ENCODE results near the gene ABCC9. TPM values are rescaled to one million over a fixed set of nuclear protein-coding genes. Genes with fewer than 3 reads are reported as not detected.

Gene ABCC9
- total RNA-seq, 1 experiment from 2014 or later, result not detected

- H3K79me2 ChIP-seq (ENCODE audit: insufficient read depth, low read length), result no peaks in the 10 kb centered on the region
- no peak for TF ChIP-seq CTCF (conservative IDR thresholded peaks at IDR 0.05)
- Mint-ChIP-seq H3K27ac (no peak overlapping the region), H3K27me3 (ENCODE audit: low read depth) (no peaks in the 10 kb centered on the region), H3K9me3 (peaks cover 0 to 2% of the 10 kb centered on the region in 2 experiments; a peak in 1 of 5 replicates), H3K4me3 (no peak overlapping the region), H3K4me1 (no peaks in the 10 kb centered on the region), H3K36me3 (ENCODE audit: insufficient read depth in 1 of 3, low read depth in 3 of 3) (no peaks in the 10 kb centered on the region)
- no peak overlapping the region for H3K27ac ChIP-seq (ENCODE audit: insufficient read length, low read depth, low read length)
- no peak overlapping the region for H3K14ac ChIP-seq (ENCODE audit: insufficient read depth, low read length)
- no peaks in the 10 kb centered on the region for H4K20me1 ChIP-seq (ENCODE audit: control insufficient read depth, insufficient read depth, insufficient read length)
- H2BK120ac ChIP-seq (ENCODE audit: low read depth, low read length, poor library complexity, severe bottlenecking), result no peak overlapping the region
- H3K79me1 ChIP-seq (ENCODE audit: insufficient read depth, low read depth, low read length, poor library complexity, severe bottlenecking), result no peaks in the 10 kb centered on the region
- no peak overlapping the region for H3K18ac ChIP-seq (ENCODE audit: insufficient read length, low read depth, low read length)
- no peak overlapping the region for H4K91ac ChIP-seq (ENCODE audit: insufficient read length, low read depth, low read length)
- H3T11ph ChIP-seq (ENCODE audit: low read length), result no peak overlapping the region
- H2BK12ac ChIP-seq (ENCODE audit: insufficient read length, low read depth, low read length), result no peak overlapping the region
- no peak overlapping the region for H4K8ac ChIP-seq (replicated peaks; ENCODE audit: insufficient read length, low read depth, low read length)
- H3K23me2 ChIP-seq (ENCODE audit: insufficient read length, low read depth, low read length, poor library complexity, severe bottlenecking), result no peaks in the 10 kb centered on the region
- no CpG with 5 or more reads among the region's 1 CpG for WGBS (ENCODE audit: extremely low coverage, insufficient read length, low lambda C conversion rate)
- H2AK5ac ChIP-seq (ENCODE audit: insufficient read length, low read length), result no peak overlapping the region
- H3K9ac ChIP-seq (ENCODE audit: extremely low read depth, insufficient read length, low read length), result no peak overlapping the region
- no peak overlapping the region for H2BK15ac ChIP-seq (ENCODE audit: low read depth, low read length)
- no peak overlapping the region for H2AFZ ChIP-seq (ENCODE audit: low read length)
- no peak overlapping the region for H4K5ac ChIP-seq (ENCODE audit: insufficient read length, low read depth, low read length)
- no peaks in the 10 kb centered on the region for H3K4me1 ChIP-seq (ENCODE audit: insufficient read depth, low read length)
- no peak overlapping the region for H3K23ac ChIP-seq (ENCODE audit: insufficient read length, low read depth, low read length)
- no peaks in the 10 kb centered on the region for H3K27me3 ChIP-seq (ENCODE audit: insufficient read depth, low read length)
- H2BK5ac ChIP-seq (ENCODE audit: insufficient read length, low read length), result no peak overlapping the region
- no peaks in the 10 kb centered on the region for H3K9me3 ChIP-seq (ENCODE audit: control insufficient read depth, low read depth, low read length)
- H2BK20ac ChIP-seq (ENCODE audit: low read depth, low read length, poor library complexity, severe bottlenecking), result no peak overlapping the region
- no peak overlapping the region for H3K56ac ChIP-seq (ENCODE audit: insufficient read length, low read depth, low read length)
- DNase-seq, result no peak
- H3K4ac ChIP-seq (ENCODE audit: low read depth, low read length), result no peak overlapping the region
- no peak overlapping the region for H3K4me2 ChIP-seq (ENCODE audit: insufficient read depth, insufficient read length, low read length)
These were observed 141.2 kb downstream of the ABCC9 start for GRCh38 chr12:21800011-21800410.

Data from H9 (cell line).